HG03103 (cell line): Measurements from ENCODE around the gene DPT.

Experiments used
- ATAC-seq: cut with Tn5 transposase; IDR thresholded peaks from one replicate; pipeline ENCODE4 v1.9.1; 2021; ENCODE audit warnings: low read depth; ENCODE audit not compliant: unreplicated experiment

Gene DPT

DNA sequence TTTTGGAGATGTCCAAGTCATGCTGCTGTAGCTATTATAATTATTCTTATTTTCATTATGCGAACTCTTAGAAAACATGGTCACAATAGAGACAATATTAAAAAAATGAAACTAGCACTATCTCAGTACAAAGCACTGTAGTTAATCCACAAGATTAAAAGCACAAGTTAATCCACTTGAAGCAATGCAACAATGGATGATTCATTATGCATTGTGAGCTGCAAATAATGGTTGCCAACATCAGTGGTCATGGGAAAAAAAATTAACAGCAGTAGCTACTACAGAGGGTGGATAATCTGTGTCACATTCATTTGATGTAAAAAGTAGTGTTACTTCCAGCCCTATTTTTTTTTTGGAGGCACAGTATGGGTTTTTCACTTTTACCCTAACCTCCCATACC, 56.7 kb downstream of the DPT start:
- no peak for ATAC-seq

DNA sequence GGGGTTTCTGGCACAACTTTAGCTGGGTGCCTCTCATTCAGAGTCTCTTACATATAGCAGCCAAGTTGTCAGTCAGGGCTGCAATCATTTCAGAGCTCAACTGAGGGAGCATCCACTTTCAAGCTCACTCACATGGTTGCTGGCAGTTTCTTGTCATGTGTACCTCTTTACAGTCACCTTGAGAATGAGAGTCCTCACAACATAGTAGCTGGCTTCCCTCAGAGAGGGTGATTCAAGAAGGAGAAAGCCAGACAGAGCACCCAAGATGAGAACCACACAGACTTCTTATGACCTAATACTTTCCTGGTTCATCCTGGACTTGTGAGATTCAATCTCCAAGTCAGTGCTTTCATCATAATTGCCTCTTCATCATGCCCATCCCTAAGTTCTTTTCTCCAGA, 57.2 kb downstream of the DPT start:
- no peak for ATAC-seq

DNA sequence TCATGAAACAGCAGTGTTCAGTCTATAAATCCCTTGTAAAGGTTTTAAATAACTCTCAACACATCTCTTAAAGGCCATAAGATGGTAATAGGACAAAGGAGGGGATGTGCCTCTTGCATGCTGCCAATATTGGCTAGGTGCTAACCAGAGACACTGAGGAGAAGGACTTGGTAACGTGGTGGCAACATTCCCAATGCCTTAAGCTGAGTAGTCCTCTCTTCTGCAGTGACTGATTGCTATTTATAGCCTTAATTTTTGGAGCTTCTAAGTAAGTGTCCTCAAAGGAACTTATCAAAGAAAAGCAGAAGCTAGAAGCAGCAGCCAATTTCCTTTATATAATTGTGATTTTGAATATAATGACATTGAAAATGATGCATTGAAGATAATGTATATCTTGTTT, 63.0 kb downstream of the DPT start:
- ATAC-seq: no peak

DNA sequence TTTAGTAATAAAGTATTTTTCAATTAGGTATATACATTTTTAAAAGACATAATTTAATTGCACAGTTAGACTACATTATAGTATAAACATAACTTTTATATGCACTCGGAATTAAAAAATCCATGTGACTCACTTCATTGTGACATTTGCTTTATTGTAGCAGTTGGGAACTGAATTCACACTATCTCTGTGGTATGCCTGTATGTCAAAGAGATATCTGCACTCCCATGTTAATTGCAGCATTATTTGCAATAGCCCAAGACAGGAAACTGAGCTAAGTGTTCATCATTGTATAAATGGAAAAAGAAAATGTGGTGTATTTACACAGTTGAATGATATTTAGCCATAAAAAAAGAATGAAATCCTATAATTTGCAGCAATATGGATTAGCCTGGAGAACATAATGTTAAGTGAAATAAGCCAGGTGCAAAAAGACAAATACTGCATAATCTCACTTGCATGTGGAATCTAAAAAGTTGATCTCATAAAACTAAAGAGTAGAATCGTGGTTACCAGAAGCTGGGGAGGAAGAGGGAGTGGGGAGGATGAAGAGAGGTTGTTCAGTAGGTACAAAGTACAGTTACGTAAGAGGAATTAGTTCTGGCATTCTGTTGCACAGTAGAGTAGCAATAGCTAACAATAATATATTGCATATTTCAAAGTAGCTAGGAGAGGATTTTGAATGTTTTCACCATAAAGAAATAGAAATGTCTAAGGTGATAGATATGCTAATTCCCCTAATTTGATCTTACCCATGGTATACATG, 64.8 kb downstream of the DPT start:
- no peak for ATAC-seq

DNA sequence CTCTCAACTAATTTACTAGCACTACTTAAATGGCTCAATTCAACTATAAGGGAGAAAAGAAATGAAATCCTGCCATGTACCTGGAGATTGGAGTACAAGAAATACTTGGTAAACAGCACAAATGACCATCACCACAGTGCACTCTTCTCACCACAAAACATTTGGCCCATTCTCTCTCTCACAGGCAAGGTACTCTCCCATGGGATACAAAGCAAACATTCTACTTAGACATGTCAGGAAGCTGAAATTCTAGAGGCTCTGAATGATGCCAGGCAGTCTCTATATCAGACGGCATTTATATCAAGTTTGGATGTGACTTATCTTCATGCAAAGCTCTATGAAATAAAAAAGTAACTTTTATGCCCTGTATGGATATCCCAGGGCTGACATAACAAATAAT, 72.5 kb downstream of the DPT start:
- ATAC-seq: no peak

DNA sequence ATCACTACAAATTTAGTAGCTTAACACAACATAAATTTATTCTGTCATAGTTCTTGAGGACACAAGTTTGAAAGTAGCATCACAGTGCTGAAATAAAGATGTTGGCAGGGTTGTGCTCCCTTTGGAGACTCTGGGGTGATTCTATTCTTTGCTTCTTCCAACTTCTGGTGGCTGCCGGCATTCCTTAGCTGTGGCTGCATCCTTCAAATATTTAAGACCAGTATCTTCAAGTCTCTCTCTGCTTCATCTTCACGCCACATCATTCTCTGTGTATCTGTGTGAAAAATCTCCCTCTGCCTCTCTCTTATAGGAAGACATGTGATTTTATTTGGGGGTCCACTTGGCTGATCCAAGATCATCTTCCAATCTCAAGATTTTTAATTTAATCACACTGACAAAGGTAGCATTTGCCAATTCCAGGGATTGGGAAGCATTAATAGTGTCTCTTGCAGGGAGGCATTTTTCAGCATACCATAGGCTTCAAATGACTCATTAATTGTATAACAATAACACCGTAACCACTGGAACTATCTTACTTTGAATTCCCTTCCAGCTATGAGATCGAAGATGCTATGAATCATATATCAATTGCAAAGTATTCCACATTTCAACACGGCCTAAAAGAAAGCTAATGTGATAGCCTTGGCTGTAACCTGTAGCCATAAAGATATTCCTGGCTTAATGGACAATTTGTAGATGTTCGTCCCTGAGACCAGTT, 74.6 kb downstream of the DPT start:
- ATAC-seq: no peak

DNA sequence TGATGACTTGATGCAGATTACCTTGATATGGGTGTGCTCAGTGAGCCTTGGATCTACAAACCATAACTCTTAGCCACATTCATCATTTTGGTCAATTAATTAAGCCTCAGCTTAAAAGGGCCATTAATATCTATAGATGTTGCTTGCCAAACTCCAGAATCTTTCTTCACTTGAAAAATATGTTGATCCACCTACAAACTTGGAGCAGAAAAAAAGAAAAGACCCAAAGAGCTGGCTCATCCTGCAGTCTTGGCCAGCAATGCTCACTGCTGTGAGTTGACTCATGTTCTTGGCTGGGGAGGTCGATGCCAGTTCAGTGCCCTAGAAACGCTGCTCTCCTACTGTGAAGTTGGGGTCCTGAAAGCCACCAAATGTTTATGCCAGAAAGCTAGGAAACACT, 75.4 kb downstream of the DPT start:
- ATAC-seq: no peak

DNA sequence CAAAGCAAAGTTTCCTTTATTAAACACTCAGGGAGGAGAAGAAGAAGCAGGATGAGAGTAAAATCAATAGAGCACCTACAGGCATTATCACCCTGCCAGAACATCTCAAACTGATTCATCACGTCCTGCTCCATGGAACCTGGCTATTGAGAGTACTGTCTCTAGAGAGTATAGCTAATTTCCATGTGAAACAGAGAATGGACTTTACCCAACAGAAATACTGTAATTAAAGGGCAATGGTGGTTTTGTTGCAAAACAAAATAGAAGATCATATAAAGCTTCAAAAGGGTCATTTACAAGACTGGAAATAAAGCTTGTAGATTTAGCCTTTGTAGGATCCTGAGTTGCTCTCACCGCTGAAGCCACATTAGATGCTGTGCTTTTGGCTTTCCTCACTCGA, 83.3 kb downstream of the DPT start:
- no peak for ATAC-seq
